Adrenal gland (tissue), 5 donors: ENCODE results near the gene ARHGAP22.

Experiments used
- CTCF ChIP-seq, 6 experiments: fragments of 450-650 bp in 4 of 6; fragments of 200-600 bp in 2 of 6; sonication (generic) in 1 of 6; IDR thresholded peaks; 1 replicate in 5 of 6; 2 replicates in 1 of 6; pipeline versions ENCODE4 v1.5.1 to v1.8.0; 2016 to 2021; ENCODE audit warnings: antibody characterized with exemption in 6 of 6, mild to moderate bottlenecking in 2 of 6, moderate library complexity in 1 of 6
- POLR2A ChIP-seq, 2 donors: fragments of 450-650 bp; IDR thresholded peaks; one replicate each; pipeline ENCODE4 v1.6.1; 2017; ENCODE audit warnings: antibody characterized with exemption in 2 of 2, mild to moderate bottlenecking in 2 of 2, moderate library complexity in 1 of 2
- donor health status: DM: no; HTN: no; CAD: no.

- TF ChIP-seq CTCF (IDR thresholded peaks at IDR 0.05) (no peak), POLR2A (IDR thresholded peaks at IDR 0.05) (no peak)
These were observed 155.2 kb downstream of the ARHGAP22 start for GRCh38 chr10:48449501-48450232.
